Endothelial cell of umbilical vein (primary cell): ENCODE measurements around the gene TOR4A. TPM values are rescaled to one million over a fixed set of nuclear protein-coding genes. Genes with fewer than 3 reads are reported as not detected.

Experiments used
- BruUV-seq: library from RNA; stranded (reverse); fragments of 400-500 nt; replicated peaks from 2 replicates; lab custom pipeline; 2021; lab: Mats Ljungman, UMichigan
- CTCF ChIA-PET: fragments of 300-600, 350-600 bp; sonication (Branson Sonifier 250); formaldehyde crosslinking; loops from one replicate; lab custom pipeline; 2021; ENCODE audit warnings: antibody characterized with exemption, inconsistent platforms; lab: Charles Lee
- POLR2A ChIA-PET: fragments of 300-600, 350-600 bp; sonication (Branson Sonifier 250); formaldehyde crosslinking; loops from one replicate; lab custom pipeline; 2021; ENCODE audit warnings: antibody characterized with exemption, inconsistent platforms; lab: Charles Lee
- DNase-seq: peaks from one replicate; pipeline ENCODE4 v3.0.0-alpha.2; 2011; ENCODE audit warnings: low read depth, low spot score
- FAIRE-seq: peaks from 2 replicates; lab custom pipeline; 2011; peaks lifted over from hg19 to GRCh38; lab: Jason Lieb, UNC
- H2AFZ ChIP-seq: 2 replicates; pipeline ENCODE4 v1.6.0; 2012; ENCODE audit warnings: low read depth, low read length, control low read depth, inconsistent platforms
- H3K27ac ChIP-seq: 2 replicates; pipeline ENCODE4 v1.5.1; 2011; ENCODE audit warnings: low read depth, mild to moderate bottlenecking, control low read depth, low read length, moderate library complexity; ENCODE audit not compliant: insufficient read depth
- H3K27me3 ChIP-seq, 2 experiments: 2 replicates each; pipeline versions ENCODE4 v1.6.0 to v1.6.1; 2011; ENCODE audit warnings: low read length in 2 of 2, mixed read lengths in 1 of 2; ENCODE audit not compliant: control insufficient read depth in 2 of 2, insufficient read depth in 2 of 2
- H3K36me3 ChIP-seq, 2 experiments: 2 replicates in 1 of 2; 3 replicates in 1 of 2; pipeline ENCODE4 v1.5.1; 2011; ENCODE audit warnings: low read length in 2 of 2, mild to moderate bottlenecking in 1 of 2, moderate library complexity in 1 of 2; ENCODE audit not compliant: control insufficient read depth in 2 of 2, insufficient read depth in 2 of 2; ENCODE audit errors: extremely low read depth in 1 of 2
- H3K4me1 ChIP-seq: 3 replicates; pipeline ENCODE4 v1.5.1; 2011; ENCODE audit warnings: mild to moderate bottlenecking, low read length; ENCODE audit not compliant: control insufficient read depth, insufficient read depth; ENCODE audit errors: extremely low read depth
- H3K4me2 ChIP-seq: 2 replicates; pipeline ENCODE4 v1.6.1; 2011; ENCODE audit warnings: low read length, control low read depth, mixed read lengths; ENCODE audit not compliant: insufficient read depth
- H3K4me3 ChIP-seq, 3 experiments: fragments of 200-600 bp in 1 of 3; sonication (generic), shearing (Covaris generic) in 1 of 3; replicated peaks in 1 of 3; 2 replicates each; pipeline ENCODE4 v1.5.1; 2011 to 2016; ENCODE audit warnings: control low read depth in 3 of 3, low read length in 3 of 3, mild to moderate bottlenecking in 2 of 3, inconsistent platforms in 1 of 3, low read depth in 1 of 3, moderate library complexity in 1 of 3; ENCODE audit not compliant: insufficient read depth in 1 of 3
- H3K79me2 ChIP-seq: 2 replicates; pipeline ENCODE4 v1.6.0; 2012; ENCODE audit warnings: low read length, inconsistent platforms; ENCODE audit not compliant: control insufficient read depth, insufficient read depth
- H3K9ac ChIP-seq: replicated peaks from 2 replicates; pipeline ENCODE3; 2011; ENCODE audit warnings: low read length, control low read depth; ENCODE audit not compliant: insufficient read depth; ENCODE audit errors: extremely low read depth
- H3K9me1 ChIP-seq: replicated peaks from 3 replicates; pipeline ENCODE4 v1.6.0; 2011; ENCODE audit warnings: mild to moderate bottlenecking, low read length; ENCODE audit not compliant: control insufficient read depth, insufficient read depth; ENCODE audit errors: extremely low read depth
- H3K9me3 ChIP-seq: replicated peaks from 2 replicates; pipeline ENCODE4 v1.5.1; 2012; ENCODE audit warnings: low read length, inconsistent platforms; ENCODE audit not compliant: control insufficient read depth, insufficient read depth
- H4K20me1 ChIP-seq: replicated peaks from 2 replicates; pipeline ENCODE3; 2011; ENCODE audit warnings: mild to moderate bottlenecking, low read length; ENCODE audit not compliant: control insufficient read depth, insufficient read depth; ENCODE audit errors: extremely low read depth
- EZH2 ChIP-seq: IDR thresholded peaks from 2 replicates; pipeline ENCODE4 v1.6.1; 2012; ENCODE audit warnings: borderline replicate concordance, low read depth, mild to moderate bottlenecking, moderate library complexity, low read length, inconsistent platforms; ENCODE audit not compliant: severe bottlenecking
- FOS ChIP-seq: IDR thresholded peaks from 2 replicates; pipeline ENCODE4 v1.6.1; 2011; ENCODE audit warnings: mild to moderate bottlenecking, low read length, moderate library complexity, borderline replicate concordance; ENCODE audit not compliant: insufficient read depth
- GATA2 ChIP-seq: IDR thresholded peaks from 2 replicates; pipeline ENCODE4 v1.7.0; 2011; ENCODE audit warnings: low read depth, mild to moderate bottlenecking, moderate library complexity, mixed read lengths, low read length; ENCODE audit not compliant: insufficient read length, insufficient read depth
- JUN ChIP-seq: IDR thresholded peaks from 2 replicates; pipeline ENCODE4 v1.6.1; 2011; ENCODE audit warnings: borderline replicate concordance, low read depth; ENCODE audit not compliant: insufficient read length, insufficient read depth
- MYC ChIP-seq: IDR thresholded peaks from one replicate; pipeline ENCODE4 v1.6.1; 2011; ENCODE audit warnings: mild to moderate bottlenecking, low read depth, low read length
- POLR2A ChIP-seq: IDR thresholded peaks from 2 replicates; pipeline ENCODE4 v1.6.1; 2012; ENCODE audit warnings: low read depth, mild to moderate bottlenecking, control low read depth, low read length
- POLR2AphosphoS5 ChIP-seq: IDR thresholded peaks from 2 replicates; pipeline ENCODE4 v1.6.1; 2012; ENCODE audit warnings: low read depth, mild to moderate bottlenecking, control low read depth, low read length, moderate library complexity; ENCODE audit not compliant: insufficient read depth
- dilution Hi-C: fragments of 300-500 bp; cut with MboI; formaldehyde crosslinking; loops from one replicate; pipeline ENCODE4 v1.15.0; 2019; ENCODE audit warnings: low sequenced_read_pairs; ENCODE audit not compliant: extremely low pct_ligation_motif_present
- intact Hi-C: fragments of 100-400 bp; cut with micrococcal nuclease; formaldehyde crosslinking; loops from one replicate; pipeline ENCODE4 v1.10.0; 2022
- polyA plus RNA-seq, 4 experiments: library from polyadenylated mRNA; depleted of rRNA in 3 of 4; stranded (reverse) in 3 of 4; unstranded in 1 of 4; fragments of >200 nt; gene quantifications; 2 replicates each; pipeline versions ENCODE4 v1.2.1 to v1.2.3, GENCODE V29; 2011 to 2012; ENCODE audit warnings: missing spikeins in 1 of 4
- total RNA-seq: library from RNA; stranded (reverse); gene quantifications from 2 replicates; pipeline ENCODE4 v1.2.3, GENCODE V29; 2021
- TF ChIP-seq, protein P1 (sequence below): IDR thresholded peaks from 2 replicates; pipeline ENCODE4 v1.6.1; 2011; ENCODE audit not compliant: insufficient read depth, insufficient read length
- TF ChIP-seq, protein P2 (sequence below), 2 donors: IDR thresholded peaks; 1 replicate in 1 of 2; 2 replicates in 1 of 2; pipeline ENCODE4 v1.5.1; 2011; ENCODE audit warnings: low read length in 2 of 2, mild to moderate bottlenecking in 2 of 2, moderate library complexity in 2 of 2, control low read depth in 1 of 2, inconsistent platforms in 1 of 2, low read depth in 1 of 2; ENCODE audit not compliant: insufficient read depth in 1 of 2; ENCODE audit errors: extremely low read depth in 1 of 2

TOR4A gene
- total and polyA plus RNA-seq, 2 donors (not counting 3 experiments of a cell fraction or from before 2014, with no cell fraction given), result 32.4 to 48.0 TPM

DNA sequence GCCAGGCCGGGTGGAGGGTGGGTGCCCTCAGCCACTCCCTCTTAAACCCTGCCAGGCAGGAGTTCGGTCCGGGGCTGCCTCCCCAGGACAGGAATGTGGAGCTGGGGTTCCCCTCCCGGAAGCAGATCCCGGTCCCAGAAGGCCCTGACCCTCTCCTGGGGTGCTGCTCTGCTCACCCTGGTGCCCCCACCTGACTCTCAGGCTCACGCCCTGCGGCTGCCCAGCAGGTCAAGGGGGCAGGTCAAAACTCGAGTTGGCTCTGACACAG lies 28.2 kb downstream of the TOR4A start:
- Histone ChIP-seq H2AFZ (no peak overlapping the region), H3K27ac (peak overlapping the region; percentile 97), H3K4me1 (peaks cover 36% of the 10 kb centered on the region), H3K9me1 (no peaks in the 10 kb centered on the region), H3K9me3 (no peaks in the 10 kb centered on the region), H3K9ac (peak overlapping the region; percentile 58), H3K4me3 (no peak overlapping the region), H3K4me2 (peak overlapping the region; percentile 31), H3K79me2 (peaks cover 8% of the 10 kb centered on the region), H3K27me3 (no peaks in the 10 kb centered on the region), H4K20me1 (no peaks in the 10 kb centered on the region), H3K36me3 (no peaks in the 10 kb centered on the region)
- dilution Hi-C loops (no loop called here), intact Hi-C loops (loop anchor here (1.0 to 2.0 kb wide), 4 partner anchors 9 to 33 kb away; no protein-coding TSS in a partner anchor)
- DNase-seq (no peak), FAIRE-seq (no peak)
- TF ChIP-seq JUN (no peak), POLR2A (peak; percentile 14)
- BruUV-seq, result TSS peak; percentile 32
- ChIA-PET POLR2A (interaction anchor here (1.0 kb wide), 1 partner anchor 15 kb away, joined by 3 read pairs; no protein-coding TSS in a partner anchor), CTCF (interaction anchor here (1.0 to 3.0 kb wide), 8 partner anchors 9 to 117 kb away, joined by 3 to 14 read pairs (median 6); partner anchors contain the start of gene EXD3)

DNA sequence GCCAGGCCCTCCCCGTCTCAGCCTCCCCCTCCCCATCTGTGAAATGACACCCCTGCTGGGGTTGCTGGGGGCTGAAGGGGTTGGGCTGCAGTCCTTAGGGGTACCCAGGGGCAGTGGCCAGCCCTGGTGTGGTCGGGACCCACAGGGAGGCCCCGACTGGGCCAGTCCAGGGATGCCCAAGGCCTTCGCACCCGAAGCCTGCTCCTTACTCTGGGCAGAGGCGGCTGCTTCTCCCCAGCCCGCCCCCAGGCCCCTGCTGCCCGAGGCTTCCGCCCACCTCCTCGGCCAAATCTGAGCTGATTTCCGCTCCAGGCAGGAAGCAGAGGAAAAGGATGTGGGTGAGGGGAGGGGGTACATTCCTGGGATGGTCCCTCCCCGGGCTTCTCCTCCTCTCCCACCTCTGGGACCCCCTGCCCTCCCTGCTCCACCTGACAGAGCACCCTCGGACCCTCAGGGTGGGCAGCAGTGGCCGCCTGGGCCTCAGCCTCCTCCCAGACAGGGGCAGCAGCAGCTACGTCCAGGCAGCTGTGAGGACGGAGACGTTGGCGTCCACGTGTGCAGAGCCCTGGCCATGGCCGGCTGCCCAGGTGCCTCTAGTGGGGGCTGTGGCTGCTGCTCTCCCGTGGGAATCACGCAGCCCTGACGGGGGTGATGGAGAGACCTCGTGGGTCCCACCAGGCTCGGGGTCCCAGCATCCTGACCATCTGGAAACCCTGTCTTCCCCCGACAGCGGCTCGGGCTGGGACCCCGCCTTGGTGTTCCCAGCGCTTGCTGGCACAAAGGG lies 28.7 kb downstream of the TOR4A start:
- dilution Hi-C loops, result no loop called here
- CTCF ChIA-PET, result interaction anchor here (0.8 to 3.0 kb wide), 9 partner anchors 10 to 117 kb away, joined by 3 to 14 read pairs (median 5); partner anchors contain the start of gene EXD3
- DNase-seq, result peak; percentile 69
- Histone ChIP-seq H3K27me3 (no peaks in the 10 kb centered on the region), H3K79me2 (peaks cover 5% of the 10 kb centered on the region), H3K4me2 (peak overlapping the region; percentile 31), H3K4me3 (no peak overlapping the region), H3K4me1 (peaks cover 36% of the 10 kb centered on the region), H2AFZ (peak overlapping the region; percentile 71), H3K9me3 (no peaks in the 10 kb centered on the region), H3K27ac (peak overlapping the region; percentile 97), H3K9ac (peak overlapping the region; percentile 58), H3K36me3 (no peaks in the 10 kb centered on the region), H4K20me1 (no peaks in the 10 kb centered on the region), H3K9me1 (no peaks in the 10 kb centered on the region)
- peak; percentile 35 for TF ChIP-seq POLR2A
- TF ChIP-seq MYC, result no peak
- no peak for TF ChIP-seq FOS
- peak; percentile 46 for TF ChIP-seq POLR2AphosphoS5
- TF ChIP-seq GATA2, result no peak
- TF ChIP-seq, protein P1, sequence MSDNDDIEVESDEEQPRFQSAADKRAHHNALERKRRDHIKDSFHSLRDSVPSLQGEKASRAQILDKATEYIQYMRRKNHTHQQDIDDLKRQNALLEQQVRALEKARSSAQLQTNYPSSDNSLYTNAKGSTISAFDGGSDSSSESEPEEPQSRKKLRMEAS, result no peak
- TF ChIP-seq, protein P2, sequence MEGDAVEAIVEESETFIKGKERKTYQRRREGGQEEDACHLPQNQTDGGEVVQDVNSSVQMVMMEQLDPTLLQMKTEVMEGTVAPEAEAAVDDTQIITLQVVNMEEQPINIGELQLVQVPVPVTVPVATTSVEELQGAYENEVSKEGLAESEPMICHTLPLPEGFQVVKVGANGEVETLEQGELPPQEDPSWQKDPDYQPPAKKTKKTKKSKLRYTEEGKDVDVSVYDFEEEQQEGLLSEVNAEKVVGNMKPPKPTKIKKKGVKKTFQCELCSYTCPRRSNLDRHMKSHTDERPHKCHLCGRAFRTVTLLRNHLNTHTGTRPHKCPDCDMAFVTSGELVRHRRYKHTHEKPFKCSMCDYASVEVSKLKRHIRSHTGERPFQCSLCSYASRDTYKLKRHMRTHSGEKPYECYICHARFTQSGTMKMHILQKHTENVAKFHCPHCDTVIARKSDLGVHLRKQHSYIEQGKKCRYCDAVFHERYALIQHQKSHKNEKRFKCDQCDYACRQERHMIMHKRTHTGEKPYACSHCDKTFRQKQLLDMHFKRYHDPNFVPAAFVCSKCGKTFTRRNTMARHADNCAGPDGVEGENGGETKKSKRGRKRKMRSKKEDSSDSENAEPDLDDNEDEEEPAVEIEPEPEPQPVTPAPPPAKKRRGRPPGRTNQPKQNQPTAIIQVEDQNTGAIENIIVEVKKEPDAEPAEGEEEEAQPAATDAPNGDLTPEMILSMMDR (IDR thresholded peaks at IDR 0.05; ENCODE audit: extremely low read depth in 1 of 2, insufficient read depth in 1 of 2, low read depth in 1 of 2, low read length in 2 of 2), result no peak
- no peak for TF ChIP-seq EZH2
- no peak for TF ChIP-seq JUN
- POLR2A ChIA-PET, result interaction anchor here (1.0 kb wide), 1 partner anchor 14 kb away, joined by 3 read pairs; no protein-coding TSS in a partner anchor
- intact Hi-C loops, result no loop called here
- peak; percentile 89 for FAIRE-seq
- BruUV-seq, result no TSS peak
